Stomach (tissue), 4 donors: Measurements from ENCODE around the gene PARG.

ENCODE experiments used
- EP300 ChIP-seq: sonication (generic); formaldehyde crosslinking; IDR thresholded peaks from one replicate; pipeline ENCODE4 v1.6.1; 2017; ENCODE audit warnings: antibody characterized with exemption
- POLR2A ChIP-seq, 4 donors: fragments of 450-650 bp; IDR thresholded peaks; one replicate each; pipeline ENCODE4 v1.6.1; 2016; ENCODE audit warnings: antibody characterized with exemption in 4 of 4, control low read depth in 2 of 4, mild to moderate bottlenecking in 1 of 4, moderate library complexity in 1 of 4
- POLR2AphosphoS5 ChIP-seq, 3 donors: sonication (generic); formaldehyde crosslinking; IDR thresholded peaks; one replicate each; pipeline ENCODE4 v1.6.1; 2016; ENCODE audit warnings: antibody characterized with exemption in 3 of 3
- TF ChIP-seq, protein P1 (sequence below), 7 experiments: fragments of 450-650 bp in 4 of 7; fragments of 200-600 bp in 3 of 7; sonication (generic) in 3 of 7; IDR thresholded peaks; one replicate each; pipeline ENCODE4 v1.5.1; 2016 to 2019; ENCODE audit warnings: antibody characterized with exemption in 7 of 7, control low read depth in 2 of 7, mild to moderate bottlenecking in 1 of 7

DNA sequence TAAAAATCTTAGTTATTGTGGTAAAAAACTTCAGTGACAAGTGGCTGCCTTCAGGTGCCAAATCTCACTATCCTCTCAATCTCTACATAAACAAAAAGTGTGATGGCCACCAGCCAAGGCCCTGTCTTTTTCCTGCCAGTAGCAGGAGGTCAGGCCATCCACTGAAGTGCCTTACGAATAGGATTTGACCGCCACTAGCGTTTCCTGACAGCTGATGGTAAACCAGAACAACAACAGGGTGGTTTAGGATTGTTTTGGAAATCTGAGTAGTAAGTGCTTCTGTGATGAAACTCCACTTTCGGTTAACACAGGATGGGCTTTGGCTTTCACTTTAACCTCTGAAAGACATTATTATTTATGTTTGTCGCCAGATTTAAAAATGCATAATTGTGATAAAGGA is 124.0 kb downstream of the PARG start:
- TF ChIP-seq EP300, result no peak
- TF ChIP-seq POLR2A (IDR thresholded peaks at IDR 0.05), result no peak
- TF ChIP-seq, protein P1, sequence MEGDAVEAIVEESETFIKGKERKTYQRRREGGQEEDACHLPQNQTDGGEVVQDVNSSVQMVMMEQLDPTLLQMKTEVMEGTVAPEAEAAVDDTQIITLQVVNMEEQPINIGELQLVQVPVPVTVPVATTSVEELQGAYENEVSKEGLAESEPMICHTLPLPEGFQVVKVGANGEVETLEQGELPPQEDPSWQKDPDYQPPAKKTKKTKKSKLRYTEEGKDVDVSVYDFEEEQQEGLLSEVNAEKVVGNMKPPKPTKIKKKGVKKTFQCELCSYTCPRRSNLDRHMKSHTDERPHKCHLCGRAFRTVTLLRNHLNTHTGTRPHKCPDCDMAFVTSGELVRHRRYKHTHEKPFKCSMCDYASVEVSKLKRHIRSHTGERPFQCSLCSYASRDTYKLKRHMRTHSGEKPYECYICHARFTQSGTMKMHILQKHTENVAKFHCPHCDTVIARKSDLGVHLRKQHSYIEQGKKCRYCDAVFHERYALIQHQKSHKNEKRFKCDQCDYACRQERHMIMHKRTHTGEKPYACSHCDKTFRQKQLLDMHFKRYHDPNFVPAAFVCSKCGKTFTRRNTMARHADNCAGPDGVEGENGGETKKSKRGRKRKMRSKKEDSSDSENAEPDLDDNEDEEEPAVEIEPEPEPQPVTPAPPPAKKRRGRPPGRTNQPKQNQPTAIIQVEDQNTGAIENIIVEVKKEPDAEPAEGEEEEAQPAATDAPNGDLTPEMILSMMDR (IDR thresholded peaks at IDR 0.05), result no peak
- no peak for TF ChIP-seq POLR2AphosphoS5 (IDR thresholded peaks at IDR 0.05)
